HepG2 (cell line): ENCODE data around the gene FITM2. TPM values are rescaled to one million over a fixed set of nuclear protein-coding genes. Genes with fewer than 3 reads are reported as not detected.

Experiments
- ELF1 ChIP-seq: sonication (generic); formaldehyde crosslinking; IDR thresholded peaks from 2 replicates; pipeline ENCODE4 v1.4.0; 2020; ENCODE audit warnings: missing genetic modification reagents
- KDM5B ChIP-seq: sonication (generic); formaldehyde crosslinking; IDR thresholded peaks from 2 replicates; pipeline ENCODE4 v1.4.0; 2020; ENCODE audit warnings: missing genetic modification reagents, mild to moderate bottlenecking, borderline replicate concordance
- LCORL ChIP-seq, 2 experiments: fragments of 450-650 bp in 1 of 2; sonication (generic) in 1 of 2; formaldehyde crosslinking in 1 of 2; IDR thresholded peaks; 2 replicates each; pipeline versions ENCODE4 v1.5.0 to v1.6.1; 2017 to 2020; ENCODE audit warnings: antibody characterized with exemption in 1 of 2, missing genetic modification reagents in 1 of 2
- MTF2 ChIP-seq: sonication (generic); formaldehyde crosslinking; IDR thresholded peaks from 2 replicates; pipeline ENCODE4 v1.5.0; 2020; ENCODE audit warnings: missing genetic modification reagents, borderline replicate concordance
- NCOA1 ChIP-seq: sonication (generic); formaldehyde crosslinking; IDR thresholded peaks from 2 replicates; pipeline ENCODE4 v1.9.0; 2021; ENCODE audit warnings: missing genetic modification reagents
- PHB2 ChIP-seq: fragments of 450-650 bp; IDR thresholded peaks from 2 replicates; pipeline ENCODE4 v1.6.1; 2018; ENCODE audit not compliant: partially characterized antibody
- PHF21A ChIP-seq: sonication (generic); formaldehyde crosslinking; IDR thresholded peaks from 2 replicates; pipeline ENCODE4 v1.5.0; 2020; ENCODE audit warnings: mild to moderate bottlenecking, missing genetic modification reagents
- PTBP1 ChIP-seq: fragments of 200-400 bp; formaldehyde crosslinking; IDR thresholded peaks from 2 replicates; pipeline ENCODE4 v1.6.1; 2018; ENCODE audit warnings: low read length, low read depth; ENCODE audit not compliant: poor library complexity, severe bottlenecking
- TAF15 ChIP-seq: fragments of 200-400 bp; formaldehyde crosslinking; IDR thresholded peaks from one replicate; pipeline ENCODE4 v1.6.1; 2018; ENCODE audit warnings: mild to moderate bottlenecking, low read depth, low read length; ENCODE audit not compliant: poor library complexity, severe bottlenecking
- ZIK1 ChIP-seq: sonication (generic); formaldehyde crosslinking; IDR thresholded peaks from 2 replicates; pipeline ENCODE4 v1.5.0; 2020; ENCODE audit warnings: mild to moderate bottlenecking, low read depth, missing genetic modification reagents, borderline replicate concordance
- ZNF432 ChIP-seq: sonication (generic); formaldehyde crosslinking; IDR thresholded peaks from 2 replicates; pipeline ENCODE4 v1.5.0; 2020; ENCODE audit warnings: missing genetic modification reagents, mild to moderate bottlenecking, borderline replicate concordance
- ZNF572 ChIP-seq: sonication (generic); formaldehyde crosslinking; IDR thresholded peaks from 2 replicates; pipeline ENCODE4 v1.5.1; 2020; ENCODE audit warnings: mild to moderate bottlenecking, missing genetic modification reagents
- ZNF720 ChIP-seq: sonication (generic); formaldehyde crosslinking; IDR thresholded peaks from 2 replicates; pipeline ENCODE4 v1.4.0; 2020; ENCODE audit warnings: missing genetic modification reagents
- polyA plus RNA-seq, 8 experiments: library from polyadenylated mRNA; depleted of rRNA in 3 of 8; stranded (reverse) in 7 of 8; unstranded in 1 of 8; fragments of >200 nt; fragmentation: Illumina TruSeq in 4 of 8; extraction: Trizol in 4 of 8; gene quantifications; 2 replicates each; pipeline versions ENCODE4 v1.2.1 to v1.2.3, GENCODE V29; 2011 to 2016; ENCODE audit warnings: low read depth in 4 of 8, missing spikeins in 1 of 8, mixed read lengths in 1 of 8; ENCODE audit not compliant: insufficient read depth in 1 of 8
- total RNA-seq, 5 experiments: library from RNA; depleted of rRNA; stranded (reverse); fragments of >200 nt; fragmentation: Illumina TruSeq; extraction: Trizol; gene quantifications; 2 replicates each; pipeline ENCODE4 v1.2.3, GENCODE V29; 2016; ENCODE audit warnings: low read depth in 1 of 5
- TF ChIP-seq, protein P1 (sequence below): sonication (generic); formaldehyde crosslinking; IDR thresholded peaks from 2 replicates; pipeline ENCODE4 v1.8.1; 2023; ENCODE audit warnings: mild to moderate bottlenecking, moderate library complexity, missing genetic modification reagents
- TF ChIP-seq, protein P2 (sequence below): sonication (generic); formaldehyde crosslinking; IDR thresholded peaks from 2 replicates; pipeline ENCODE4 v1.5.1; 2020; ENCODE audit warnings: missing genetic modification reagents, mild to moderate bottlenecking, borderline replicate concordance
- TF ChIP-seq, protein P3 (sequence below): sonication (generic); formaldehyde crosslinking; IDR thresholded peaks from 2 replicates; pipeline ENCODE4 v1.5.0; 2020; ENCODE audit warnings: mild to moderate bottlenecking, missing genetic modification reagents, borderline replicate concordance
- TF ChIP-seq, protein P4 (sequence below): sonication (generic); formaldehyde crosslinking; IDR thresholded peaks from 2 replicates; pipeline ENCODE4 v1.5.0; 2020; ENCODE audit warnings: mild to moderate bottlenecking, low read depth, missing genetic modification reagents, borderline replicate concordance

Gene FITM2
- total and polyA plus RNA-seq, 2 of the 13 experiments (the other 11 are each of a cell fraction or from before 2014, with no cell fraction given), result 9.6 to 24.5 TPM

DNA sequence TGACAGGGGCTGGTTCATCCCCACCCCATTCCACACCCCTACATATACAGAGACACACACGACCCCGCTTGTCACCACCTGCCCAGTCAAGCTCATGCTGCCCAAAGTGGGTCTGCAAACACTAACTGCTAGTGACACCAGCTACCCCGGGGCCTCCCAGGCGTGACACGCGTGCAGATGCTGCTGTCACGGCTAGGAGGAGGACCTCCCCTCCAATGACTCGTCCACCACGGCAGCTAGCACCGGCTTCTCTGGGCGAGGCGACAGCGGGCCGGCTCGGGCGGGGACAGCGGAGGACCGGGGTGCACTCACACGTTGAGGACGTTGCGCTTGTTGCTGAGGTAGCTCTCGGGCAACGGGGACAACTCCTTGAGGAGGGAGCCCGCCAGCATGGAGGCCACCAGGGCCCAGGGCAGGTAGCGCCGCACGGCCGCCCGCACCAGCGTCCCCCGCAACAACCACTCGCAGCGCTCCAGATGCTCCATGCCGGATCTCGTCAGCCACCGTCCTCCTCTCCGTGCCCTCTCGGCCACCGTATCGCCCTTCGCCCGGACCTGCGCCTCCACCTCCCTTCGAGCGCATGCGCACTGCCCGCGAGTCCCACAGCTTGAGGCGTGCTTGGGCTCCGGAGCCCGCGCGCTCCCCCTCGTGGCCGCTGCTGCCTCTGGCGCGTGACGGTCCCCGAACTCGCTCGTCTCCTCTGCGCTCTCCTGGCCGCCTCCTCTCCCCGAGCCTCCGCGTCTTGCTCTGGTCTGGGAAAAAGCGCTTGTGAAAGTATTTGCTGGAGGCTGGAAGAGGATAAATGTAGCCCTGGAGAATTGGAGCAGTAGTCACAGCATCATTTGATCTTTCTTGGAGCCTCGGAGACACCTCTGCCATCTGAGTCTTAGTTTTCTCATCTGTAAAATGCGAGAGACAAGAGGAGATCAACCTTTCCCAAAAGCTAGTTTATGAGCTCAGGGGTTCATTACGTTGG, at the start of gene FITM2 (continued):
- TF ChIP-seq PTBP1 (peak; percentile 1), KDM5B (CRISPR knock-in tag) (peak; percentile 98), TAF15 (peak; percentile 90), ZNF720 (CRISPR knock-in tag) (no peak), PHB2 (no peak), ELF1 (CRISPR knock-in tag) (no peak), ZNF572 (CRISPR knock-in tag) (peak; percentile 76; the same call in 1 of the 2 replicates), ZIK1 (peak; percentile 90), ZNF432 (no peak), MTF2 (CRISPR knock-in tag) (peak; percentile 81; the same call in 1 of the 2 replicates), PHF21A (peak; percentile 77), LCORL (IDR thresholded peaks at IDR 0.05) (no peak), LCORL (CRISPR knock-in tag; IDR thresholded peaks at IDR 0.05) (peak; percentile 84), NCOA1 (peak; percentile 77; the same call in 1 of the 2 replicates)
- TF ChIP-seq, protein P1, sequence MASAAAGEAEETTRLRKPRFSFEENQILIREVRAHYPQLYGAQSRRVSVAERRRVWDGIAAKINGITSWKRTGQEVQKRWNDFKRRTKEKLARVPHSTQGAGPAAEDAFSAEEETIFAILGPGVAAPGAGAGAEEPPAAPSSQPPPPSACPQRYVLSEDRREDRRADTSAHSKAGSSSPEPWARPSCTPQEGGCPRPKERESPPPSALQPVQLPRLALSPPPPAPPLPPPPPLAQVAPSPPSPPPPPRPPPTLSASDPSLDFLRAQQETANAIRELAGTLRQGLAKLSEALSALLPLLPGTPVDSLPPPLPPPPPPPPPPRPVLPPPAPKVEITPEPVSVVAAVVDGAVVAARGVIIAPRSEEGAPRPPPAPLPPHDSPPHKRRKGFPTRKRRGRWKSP (CRISPR knock-in tag), result peak; percentile 95
- TF ChIP-seq, protein P2, sequence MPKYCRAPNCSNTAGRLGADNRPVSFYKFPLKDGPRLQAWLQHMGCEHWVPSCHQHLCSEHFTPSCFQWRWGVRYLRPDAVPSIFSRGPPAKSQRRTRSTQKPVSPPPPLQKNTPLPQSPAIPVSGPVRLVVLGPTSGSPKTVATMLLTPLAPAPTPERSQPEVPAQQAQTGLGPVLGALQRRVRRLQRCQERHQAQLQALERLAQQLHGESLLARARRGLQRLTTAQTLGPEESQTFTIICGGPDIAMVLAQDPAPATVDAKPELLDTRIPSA (CRISPR knock-in tag), result peak; percentile 35; the same call in 1 of the 2 replicates
- TF ChIP-seq, protein P3, sequence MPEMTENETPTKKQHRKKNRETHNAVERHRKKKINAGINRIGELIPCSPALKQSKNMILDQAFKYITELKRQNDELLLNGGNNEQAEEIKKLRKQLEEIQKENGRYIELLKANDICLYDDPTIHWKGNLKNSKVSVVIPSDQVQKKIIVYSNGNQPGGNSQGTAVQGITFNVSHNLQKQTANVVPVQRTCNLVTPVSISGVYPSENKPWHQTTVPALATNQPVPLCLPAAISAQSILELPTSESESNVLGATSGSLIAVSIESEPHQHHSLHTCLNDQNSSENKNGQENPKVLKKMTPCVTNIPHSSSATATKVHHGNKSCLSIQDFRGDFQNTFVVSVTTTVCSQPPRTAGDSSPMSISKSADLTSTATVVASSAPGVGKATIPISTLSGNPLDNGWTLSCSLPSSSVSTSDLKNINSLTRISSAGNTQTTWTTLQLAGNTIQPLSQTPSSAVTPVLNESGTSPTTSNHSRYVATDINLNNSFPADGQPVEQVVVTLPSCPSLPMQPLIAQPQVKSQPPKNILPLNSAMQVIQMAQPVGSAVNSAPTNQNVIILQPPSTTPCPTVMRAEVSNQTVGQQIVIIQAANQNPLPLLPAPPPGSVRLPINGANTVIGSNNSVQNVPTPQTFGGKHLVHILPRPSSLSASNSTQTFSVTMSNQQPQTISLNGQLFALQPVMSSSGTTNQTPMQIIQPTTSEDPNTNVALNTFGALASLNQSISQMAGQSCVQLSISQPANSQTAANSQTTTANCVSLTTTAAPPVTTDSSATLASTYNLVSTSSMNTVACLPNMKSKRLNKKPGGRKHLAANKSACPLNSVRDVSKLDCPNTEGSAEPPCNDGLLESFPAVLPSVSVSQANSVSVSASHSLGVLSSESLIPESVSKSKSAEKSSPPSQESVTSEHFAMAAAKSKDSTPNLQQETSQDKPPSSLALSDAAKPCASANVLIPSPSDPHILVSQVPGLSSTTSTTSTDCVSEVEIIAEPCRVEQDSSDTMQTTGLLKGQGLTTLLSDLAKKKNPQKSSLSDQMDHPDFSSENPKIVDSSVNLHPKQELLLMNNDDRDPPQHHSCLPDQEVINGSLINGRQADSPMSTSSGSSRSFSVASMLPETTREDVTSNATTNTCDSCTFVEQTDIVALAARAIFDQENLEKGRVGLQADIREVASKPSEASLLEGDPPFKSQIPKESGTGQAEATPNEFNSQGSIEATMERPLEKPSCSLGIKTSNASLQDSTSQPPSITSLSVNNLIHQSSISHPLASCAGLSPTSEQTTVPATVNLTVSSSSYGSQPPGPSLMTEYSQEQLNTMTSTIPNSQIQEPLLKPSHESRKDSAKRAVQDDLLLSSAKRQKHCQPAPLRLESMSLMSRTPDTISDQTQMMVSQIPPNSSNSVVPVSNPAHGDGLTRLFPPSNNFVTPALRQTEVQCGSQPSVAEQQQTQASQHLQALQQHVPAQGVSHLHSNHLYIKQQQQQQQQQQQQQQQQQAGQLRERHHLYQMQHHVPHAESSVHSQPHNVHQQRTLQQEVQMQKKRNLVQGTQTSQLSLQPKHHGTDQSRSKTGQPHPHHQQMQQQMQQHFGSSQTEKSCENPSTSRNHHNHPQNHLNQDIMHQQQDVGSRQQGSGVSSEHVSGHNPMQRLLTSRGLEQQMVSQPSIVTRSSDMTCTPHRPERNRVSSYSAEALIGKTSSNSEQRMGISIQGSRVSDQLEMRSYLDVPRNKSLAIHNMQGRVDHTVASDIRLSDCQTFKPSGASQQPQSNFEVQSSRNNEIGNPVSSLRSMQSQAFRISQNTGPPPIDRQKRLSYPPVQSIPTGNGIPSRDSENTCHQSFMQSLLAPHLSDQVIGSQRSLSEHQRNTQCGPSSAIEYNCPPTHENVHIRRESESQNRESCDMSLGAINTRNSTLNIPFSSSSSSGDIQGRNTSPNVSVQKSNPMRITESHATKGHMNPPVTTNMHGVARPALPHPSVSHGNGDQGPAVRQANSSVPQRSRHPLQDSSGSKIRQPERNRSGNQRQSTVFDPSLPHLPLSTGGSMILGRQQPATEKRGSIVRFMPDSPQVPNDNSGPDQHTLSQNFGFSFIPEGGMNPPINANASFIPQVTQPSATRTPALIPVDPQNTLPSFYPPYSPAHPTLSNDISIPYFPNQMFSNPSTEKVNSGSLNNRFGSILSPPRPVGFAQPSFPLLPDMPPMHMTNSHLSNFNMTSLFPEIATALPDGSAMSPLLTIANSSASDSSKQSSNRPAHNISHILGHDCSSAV (CRISPR knock-in tag), result peak; percentile 83; the same call in 1 of the 2 replicates
- TF ChIP-seq, protein P4, sequence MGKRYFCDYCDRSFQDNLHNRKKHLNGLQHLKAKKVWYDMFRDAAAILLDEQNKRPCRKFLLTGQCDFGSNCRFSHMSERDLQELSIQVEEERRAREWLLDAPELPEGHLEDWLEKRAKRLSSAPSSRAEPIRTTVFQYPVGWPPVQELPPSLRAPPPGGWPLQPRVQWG (CRISPR knock-in tag), result 0 out of 2 replicates have a peak, but pooled peaks have one; percentile 20
